Vagina (tissue), 2 donors: ENCODE data around the gene FAM219B. TPM values are rescaled to one million over a fixed set of nuclear protein-coding genes. Genes with fewer than 3 reads are reported as not detected.

ENCODE experiments used
- DNase-seq, 2 donors: peaks; one replicate each; pipeline ENCODE4 v3.0.0-alpha.2; 2017; ENCODE audit errors: extremely low spot score in 2 of 2
- H3K27ac ChIP-seq: fragments of 200-600 bp; sonication (generic); one replicate; pipeline ENCODE4 v1.5.1; 2019
- H3K27me3 ChIP-seq: fragments of 200-600 bp; sonication (generic); one replicate; pipeline ENCODE4 v1.5.1; 2019
- H3K36me3 ChIP-seq, 2 donors: fragments of 200-600 bp; sonication (generic); one replicate each; pipeline ENCODE4 v1.5.1; 2017 to 2019
- H3K4me1 ChIP-seq: fragments of 200-600 bp; sonication (generic); one replicate; pipeline ENCODE4 v1.5.1; 2019
- H3K4me3 ChIP-seq, 2 donors: fragments of 200-600 bp; sonication (generic); 1 replicate in 1 of 2; 2 replicates in 1 of 2; pipeline ENCODE4 v1.5.1; 2016 to 2019
- H3K9me3 ChIP-seq: fragments of 200-600 bp; sonication (generic); one replicate; pipeline ENCODE4 v1.5.1; 2019
- POLR2A ChIP-seq, 2 donors: fragments of 450-650 bp; IDR thresholded peaks; one replicate each; pipeline ENCODE4 v1.6.1; 2017; ENCODE audit warnings: antibody characterized with exemption in 2 of 2, mild to moderate bottlenecking in 2 of 2, moderate library complexity in 2 of 2
- POLR2AphosphoS5 ChIP-seq, 2 donors: sonication (generic); formaldehyde crosslinking; IDR thresholded peaks; one replicate each; pipeline ENCODE4 v1.9.0; 2017; ENCODE audit warnings: antibody characterized with exemption in 2 of 2, mild to moderate bottlenecking in 2 of 2, low read depth in 1 of 2; ENCODE audit not compliant: insufficient read depth in 1 of 2
- intact Hi-C: fragments of 100-400 bp; cut with DNase I; formaldehyde crosslinking; loops from one replicate; pipeline ENCODE4 v1.15.1; 2023
- total RNA-seq: library from RNA; depleted of rRNA; stranded (reverse); fragments of >200 nt; gene quantifications from one replicate; pipeline ENCODE4 v1.2.3, GENCODE V29; 2016
- TF ChIP-seq, protein P1 (sequence below), 3 experiments: fragments of 450-650 bp in 2 of 3; fragments of 200-600 bp in 1 of 3; sonication (generic) in 1 of 3; IDR thresholded peaks; one replicate each; pipeline ENCODE4 v1.5.1; 2017 to 2019; ENCODE audit warnings: antibody characterized with exemption in 3 of 3, mild to moderate bottlenecking in 2 of 3, moderate library complexity in 2 of 3

Gene FAM219B
- total RNA-seq, 1 donor from 2014 or later, result 51.6 TPM

- no peak overlapping the region for H3K4me3 ChIP-seq
- no peak overlapping the region for H3K27ac ChIP-seq
- no peaks in the 10 kb centered on the region for H3K27me3 ChIP-seq
- TF ChIP-seq POLR2AphosphoS5 (IDR thresholded peaks at IDR 0.05; ENCODE audit: insufficient read depth in 1 of 2, low read depth in 1 of 2), result no peak
- no peak for TF ChIP-seq POLR2A (IDR thresholded peaks at IDR 0.05)
- TF ChIP-seq, protein P1, sequence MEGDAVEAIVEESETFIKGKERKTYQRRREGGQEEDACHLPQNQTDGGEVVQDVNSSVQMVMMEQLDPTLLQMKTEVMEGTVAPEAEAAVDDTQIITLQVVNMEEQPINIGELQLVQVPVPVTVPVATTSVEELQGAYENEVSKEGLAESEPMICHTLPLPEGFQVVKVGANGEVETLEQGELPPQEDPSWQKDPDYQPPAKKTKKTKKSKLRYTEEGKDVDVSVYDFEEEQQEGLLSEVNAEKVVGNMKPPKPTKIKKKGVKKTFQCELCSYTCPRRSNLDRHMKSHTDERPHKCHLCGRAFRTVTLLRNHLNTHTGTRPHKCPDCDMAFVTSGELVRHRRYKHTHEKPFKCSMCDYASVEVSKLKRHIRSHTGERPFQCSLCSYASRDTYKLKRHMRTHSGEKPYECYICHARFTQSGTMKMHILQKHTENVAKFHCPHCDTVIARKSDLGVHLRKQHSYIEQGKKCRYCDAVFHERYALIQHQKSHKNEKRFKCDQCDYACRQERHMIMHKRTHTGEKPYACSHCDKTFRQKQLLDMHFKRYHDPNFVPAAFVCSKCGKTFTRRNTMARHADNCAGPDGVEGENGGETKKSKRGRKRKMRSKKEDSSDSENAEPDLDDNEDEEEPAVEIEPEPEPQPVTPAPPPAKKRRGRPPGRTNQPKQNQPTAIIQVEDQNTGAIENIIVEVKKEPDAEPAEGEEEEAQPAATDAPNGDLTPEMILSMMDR (IDR thresholded peaks at IDR 0.05), result no peak
- peaks cover 45% of the 10 kb centered on the region for H3K4me1 ChIP-seq
- no peak for DNase-seq
- peaks cover 0 to 35% of the 10 kb centered on the region in 2 donors for H3K36me3 ChIP-seq
- H3K9me3 ChIP-seq, result no peaks in the 10 kb centered on the region
- intact Hi-C loops, result no loop called here
Observed at GRCh38 chr15:74903676-74904075, 3.0 kb downstream of the FAM219B start.

DNA sequence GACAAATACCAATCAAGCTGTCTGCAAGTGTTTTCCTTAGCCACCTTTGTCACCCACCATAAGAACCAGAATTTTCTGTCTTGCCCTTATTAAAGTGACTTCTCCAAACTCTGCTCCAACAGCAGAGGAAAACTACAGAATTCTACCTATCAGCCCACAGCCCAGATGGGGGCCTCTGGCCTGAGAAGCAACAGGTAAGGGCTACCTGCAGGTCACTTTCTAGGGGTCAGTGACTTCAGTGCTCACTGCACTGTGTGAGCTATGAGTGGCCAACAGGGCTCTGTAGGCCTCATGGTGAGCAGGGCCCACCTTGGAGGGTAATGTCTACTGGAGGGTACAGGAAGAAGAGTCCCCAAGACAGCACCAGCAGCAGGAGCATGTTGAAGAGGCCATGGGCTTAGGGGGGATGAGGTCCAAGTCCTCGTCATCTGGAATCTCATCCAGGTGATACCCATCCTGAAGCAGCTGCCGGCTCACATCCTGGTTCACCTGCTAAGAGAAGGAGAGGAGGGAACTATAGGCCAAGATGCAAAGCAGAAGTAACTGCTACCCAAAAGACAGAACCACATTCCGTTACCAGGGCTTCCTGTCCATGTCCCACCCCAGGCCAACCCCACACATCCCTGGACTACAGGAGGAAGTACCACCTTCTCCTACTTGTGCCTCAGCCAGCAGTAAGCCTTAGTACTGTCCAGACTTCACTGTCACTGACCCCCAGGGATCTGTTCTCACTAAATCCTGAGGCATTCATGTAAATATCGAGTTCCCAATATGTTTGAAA is 4.2 kb downstream of the FAM219B start:
- intact Hi-C loops, result no loop called here
- Histone ChIP-seq H3K4me3 (no peak overlapping the region), H3K27me3 (no peaks in the 10 kb centered on the region), H3K27ac (peak overlapping the region; percentile 50), H3K9me3 (no peaks in the 10 kb centered on the region), H3K4me1 (peaks cover 41% of the 10 kb centered on the region), H3K36me3 (peaks cover 0 to 35% of the 10 kb centered on the region in 2 donors)
- DNase-seq, result no peak
- TF ChIP-seq, protein P1 (IDR thresholded peaks at IDR 0.05), result no peak
- TF ChIP-seq POLR2AphosphoS5 (IDR thresholded peaks at IDR 0.05; ENCODE audit: insufficient read depth in 1 of 2, low read depth in 1 of 2) (no peak), POLR2A (IDR thresholded peaks at IDR 0.05) (no peak)

DNA sequence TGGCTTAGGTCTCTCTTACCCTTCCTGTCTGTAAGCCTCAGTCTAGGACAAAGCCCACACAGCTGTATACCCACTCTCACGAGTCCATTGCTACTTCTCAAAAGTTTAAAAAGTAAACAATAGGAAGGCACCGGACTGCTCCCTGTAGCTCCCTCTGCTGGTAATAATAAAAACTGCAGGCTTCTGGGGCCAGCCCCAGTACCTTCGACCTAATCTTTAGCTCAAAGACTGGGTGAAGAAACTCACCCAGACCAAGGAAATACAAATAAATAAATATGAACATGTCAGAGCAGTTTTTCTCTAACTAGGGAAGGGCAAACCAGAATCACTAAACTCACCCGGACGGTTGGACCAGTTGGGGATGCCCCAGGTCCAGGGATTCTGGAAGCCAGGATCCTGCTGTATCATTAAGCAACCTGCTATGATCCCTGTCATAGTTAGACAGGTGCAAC is 5.0 kb downstream of the FAM219B start:
- intact Hi-C loops, result no loop called here

DNA sequence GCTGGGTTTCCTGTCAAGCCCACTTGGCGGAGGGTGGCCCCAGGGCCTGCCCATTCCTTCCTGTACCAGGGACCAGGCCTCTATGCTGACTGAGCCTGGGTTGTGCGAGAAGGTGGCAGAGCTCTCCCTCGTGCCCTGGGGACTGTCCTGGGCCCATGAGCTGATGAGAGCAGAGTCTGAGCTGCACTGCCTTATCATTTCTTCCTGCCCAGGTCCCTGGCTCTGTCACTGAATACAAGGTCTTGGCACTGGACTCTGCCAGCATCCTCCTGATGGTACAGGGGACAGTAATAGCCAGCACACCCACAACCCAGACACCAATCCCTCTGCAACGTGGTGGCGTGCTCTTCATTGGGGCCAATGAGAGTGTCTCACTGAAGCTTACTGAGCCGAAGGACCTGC is 9.3 kb downstream of the FAM219B start:
- DNase-seq, result no peak
- Histone ChIP-seq H3K27ac (no peak overlapping the region), H3K4me3 (no peak overlapping the region), H3K4me1 (peaks cover 13% of the 10 kb centered on the region), H3K27me3 (no peaks in the 10 kb centered on the region), H3K36me3 (peaks cover 0 to 17% of the 10 kb centered on the region in 2 donors), H3K9me3 (no peaks in the 10 kb centered on the region)
- no peak for TF ChIP-seq POLR2AphosphoS5 (IDR thresholded peaks at IDR 0.05; ENCODE audit: insufficient read depth in 1 of 2, low read depth in 1 of 2)
- TF ChIP-seq POLR2A (IDR thresholded peaks at IDR 0.05), result no peak
- TF ChIP-seq, protein P1 (IDR thresholded peaks at IDR 0.05), result no peak
- intact Hi-C loops, result no loop called here

More for the DNA sequence above, 5.0 kb downstream of the FAM219B start:
- DNase-seq, result no peak
- peaks cover 0 to 35% of the 10 kb centered on the region in 2 donors for H3K36me3 ChIP-seq
- TF ChIP-seq, protein P1 (IDR thresholded peaks at IDR 0.05), result peak; percentile 73 to 83 (median 75)
- TF ChIP-seq POLR2AphosphoS5 (IDR thresholded peaks at IDR 0.05; ENCODE audit: insufficient read depth in 1 of 2, low read depth in 1 of 2) (peak in 1 of 2 donors; percentile 57), POLR2A (IDR thresholded peaks at IDR 0.05) (no peak)
- H3K27me3 ChIP-seq, result no peaks in the 10 kb centered on the region
- peak overlapping the region; percentile 50 for H3K27ac ChIP-seq
- peaks cover 37% of the 10 kb centered on the region for H3K4me1 ChIP-seq
- no peaks in the 10 kb centered on the region for H3K9me3 ChIP-seq
- no peak overlapping the region for H3K4me3 ChIP-seq

GRCh38 chr15:74896316-74896715 is 10.3 kb downstream of the FAM219B start:
- Histone ChIP-seq H3K27me3 (no peaks in the 10 kb centered on the region), H3K4me3 (no peak overlapping the region), H3K9me3 (no peaks in the 10 kb centered on the region), H3K27ac (no peak overlapping the region), H3K4me1 (peaks cover 12% of the 10 kb centered on the region), H3K36me3 (peaks cover 0 to 18% of the 10 kb centered on the region in 2 donors)
- intact Hi-C loops, result no loop called here
- no peak for TF ChIP-seq POLR2AphosphoS5 (IDR thresholded peaks at IDR 0.05; ENCODE audit: insufficient read depth in 1 of 2, low read depth in 1 of 2)
- TF ChIP-seq POLR2A (IDR thresholded peaks at IDR 0.05), result no peak
- TF ChIP-seq, protein P1 (IDR thresholded peaks at IDR 0.05), result no peak
- no peak for DNase-seq
